Testis (tissue), 2 donors: ENCODE measurements around the gene CALR3.

ENCODE experiments used
- POLR2A ChIP-seq: fragments of 450-650 bp; IDR thresholded peaks from one replicate; pipeline ENCODE4 v1.6.1; 2017; ENCODE audit warnings: antibody characterized with exemption, mild to moderate bottlenecking, moderate library complexity
- TF ChIP-seq, protein P1 (sequence below), 3 experiments: fragments of 450-650 bp in 2 of 3; fragments of 200-600 bp in 1 of 3; sonication (generic) in 1 of 3; IDR thresholded peaks; one replicate each; pipeline ENCODE4 v1.5.1; 2016 to 2019; ENCODE audit warnings: antibody characterized with exemption in 3 of 3, mild to moderate bottlenecking in 2 of 3, moderate library complexity in 1 of 3

DNA sequence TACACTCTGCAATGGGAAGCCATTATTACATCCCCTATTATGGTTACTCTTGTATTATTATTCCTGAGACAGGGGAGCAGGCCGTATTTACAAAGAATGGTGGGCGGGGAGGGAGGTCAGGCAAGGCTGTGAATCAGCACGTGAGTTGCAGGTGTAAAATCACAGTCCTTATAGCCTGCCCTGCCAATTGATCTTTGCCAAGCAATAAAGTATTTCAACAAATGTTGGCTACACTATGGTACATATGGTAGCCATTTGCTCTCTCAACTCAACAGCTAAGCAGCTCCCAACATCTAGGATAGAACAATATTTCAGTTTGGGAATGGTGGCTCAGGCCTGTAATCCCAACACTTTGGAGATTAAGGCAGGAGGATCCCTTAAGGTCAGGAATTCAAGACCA, 36.3 kb downstream of the CALR3 start:
- TF ChIP-seq, protein P1, sequence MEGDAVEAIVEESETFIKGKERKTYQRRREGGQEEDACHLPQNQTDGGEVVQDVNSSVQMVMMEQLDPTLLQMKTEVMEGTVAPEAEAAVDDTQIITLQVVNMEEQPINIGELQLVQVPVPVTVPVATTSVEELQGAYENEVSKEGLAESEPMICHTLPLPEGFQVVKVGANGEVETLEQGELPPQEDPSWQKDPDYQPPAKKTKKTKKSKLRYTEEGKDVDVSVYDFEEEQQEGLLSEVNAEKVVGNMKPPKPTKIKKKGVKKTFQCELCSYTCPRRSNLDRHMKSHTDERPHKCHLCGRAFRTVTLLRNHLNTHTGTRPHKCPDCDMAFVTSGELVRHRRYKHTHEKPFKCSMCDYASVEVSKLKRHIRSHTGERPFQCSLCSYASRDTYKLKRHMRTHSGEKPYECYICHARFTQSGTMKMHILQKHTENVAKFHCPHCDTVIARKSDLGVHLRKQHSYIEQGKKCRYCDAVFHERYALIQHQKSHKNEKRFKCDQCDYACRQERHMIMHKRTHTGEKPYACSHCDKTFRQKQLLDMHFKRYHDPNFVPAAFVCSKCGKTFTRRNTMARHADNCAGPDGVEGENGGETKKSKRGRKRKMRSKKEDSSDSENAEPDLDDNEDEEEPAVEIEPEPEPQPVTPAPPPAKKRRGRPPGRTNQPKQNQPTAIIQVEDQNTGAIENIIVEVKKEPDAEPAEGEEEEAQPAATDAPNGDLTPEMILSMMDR (IDR thresholded peaks at IDR 0.05) = no peak
- TF ChIP-seq POLR2A = no peak
